ENCODE measurements around the gene BEST1.

GRCh38 chr11:61954106-61954850 is 4.1 kb downstream of the BEST1 start:
- TF ChIP-seq EZH2 (IDR thresholded peaks at IDR 0.05; ENCODE audit: low read length, missing control alignments) (no peak), CTCF (conservative IDR thresholded peaks at IDR 0.05 in 1 of 2, IDR thresholded peaks at IDR 0.05 in 1 of 2; ENCODE audit: low read depth in 1 of 2, low read length in 2 of 2) (no peak)
